Vagina (tissue), 2 donors: ENCODE measurements around the gene LYSMD2. TPM values are rescaled to one million over a fixed set of nuclear protein-coding genes. Genes with fewer than 3 reads are reported as not detected.

Experiments
- DNase-seq, 2 donors: peaks; one replicate each; pipeline ENCODE4 v3.0.0-alpha.2; 2017; ENCODE audit errors: extremely low spot score in 2 of 2
- H3K27ac ChIP-seq: fragments of 200-600 bp; sonication (generic); one replicate; pipeline ENCODE4 v1.5.1; 2019
- H3K27me3 ChIP-seq: fragments of 200-600 bp; sonication (generic); one replicate; pipeline ENCODE4 v1.5.1; 2019
- H3K36me3 ChIP-seq, 2 donors: fragments of 200-600 bp; sonication (generic); one replicate each; pipeline ENCODE4 v1.5.1; 2017 to 2019
- H3K4me1 ChIP-seq: fragments of 200-600 bp; sonication (generic); one replicate; pipeline ENCODE4 v1.5.1; 2019
- H3K4me3 ChIP-seq, 2 donors: fragments of 200-600 bp; sonication (generic); 1 replicate in 1 of 2; 2 replicates in 1 of 2; pipeline ENCODE4 v1.5.1; 2016 to 2019
- H3K9me3 ChIP-seq: fragments of 200-600 bp; sonication (generic); one replicate; pipeline ENCODE4 v1.5.1; 2019
- CTCF ChIP-seq, 3 experiments: fragments of 450-650 bp in 2 of 3; fragments of 200-600 bp in 1 of 3; sonication (generic) in 1 of 3; IDR thresholded peaks; one replicate each; pipeline ENCODE4 v1.5.1; 2017 to 2019; ENCODE audit warnings: antibody characterized with exemption in 3 of 3, mild to moderate bottlenecking in 2 of 3, moderate library complexity in 2 of 3
- POLR2A ChIP-seq, 2 donors: fragments of 450-650 bp; IDR thresholded peaks; one replicate each; pipeline ENCODE4 v1.6.1; 2017; ENCODE audit warnings: antibody characterized with exemption in 2 of 2, mild to moderate bottlenecking in 2 of 2, moderate library complexity in 2 of 2
- POLR2AphosphoS5 ChIP-seq, 2 donors: sonication (generic); formaldehyde crosslinking; IDR thresholded peaks; one replicate each; pipeline ENCODE4 v1.9.0; 2017; ENCODE audit warnings: antibody characterized with exemption in 2 of 2, mild to moderate bottlenecking in 2 of 2, low read depth in 1 of 2; ENCODE audit not compliant: insufficient read depth in 1 of 2
- intact Hi-C: fragments of 100-400 bp; cut with DNase I; formaldehyde crosslinking; loops from one replicate; pipeline ENCODE4 v1.15.1; 2023
- total RNA-seq: library from RNA; depleted of rRNA; stranded (reverse); fragments of >200 nt; gene quantifications from one replicate; pipeline ENCODE4 v1.2.3, GENCODE V29; 2016

The LYSMD2 gene
- total RNA-seq, 1 donor from 2014 or later, result 16.9 TPM

- Histone ChIP-seq H3K36me3 (no peaks in the 10 kb centered on the region), H3K27me3 (no peaks in the 10 kb centered on the region), H3K27ac (no peak overlapping the region), H3K4me1 (peaks cover 18% of the 10 kb centered on the region), H3K4me3 (no peak overlapping the region), H3K9me3 (no peaks in the 10 kb centered on the region)
- no peak for DNase-seq
- intact Hi-C loops, result no loop called here
- TF ChIP-seq POLR2A (IDR thresholded peaks at IDR 0.05), result no peak
- TF ChIP-seq POLR2AphosphoS5 (IDR thresholded peaks at IDR 0.05; ENCODE audit: insufficient read depth in 1 of 2, low read depth in 1 of 2), result no peak
- no peak for TF ChIP-seq CTCF (IDR thresholded peaks at IDR 0.05)
Observed at GRCh38 chr15:51750186-51750585, 12.7 kb upstream of the LYSMD2 start.

- Histone ChIP-seq H3K4me1 (peaks cover 18% of the 10 kb centered on the region), H3K36me3 (no peaks in the 10 kb centered on the region), H3K27me3 (no peaks in the 10 kb centered on the region), H3K27ac (no peak overlapping the region), H3K9me3 (no peaks in the 10 kb centered on the region), H3K4me3 (no peak overlapping the region)
- TF ChIP-seq POLR2AphosphoS5 (IDR thresholded peaks at IDR 0.05; ENCODE audit: insufficient read depth in 1 of 2, low read depth in 1 of 2) (no peak), CTCF (IDR thresholded peaks at IDR 0.05) (no peak), POLR2A (IDR thresholded peaks at IDR 0.05) (no peak)
- intact Hi-C loops, result no loop called here
- no peak for DNase-seq
Observed at GRCh38 chr15:51749307-51749706, 11.9 kb upstream of the LYSMD2 start.

- TF ChIP-seq POLR2AphosphoS5 (IDR thresholded peaks at IDR 0.05; ENCODE audit: insufficient read depth in 1 of 2, low read depth in 1 of 2), result no peak
- TF ChIP-seq CTCF (IDR thresholded peaks at IDR 0.05), result no peak
- no peak for TF ChIP-seq POLR2A (IDR thresholded peaks at IDR 0.05)
- DNase-seq, result no peak
- Histone ChIP-seq H3K27me3 (no peaks in the 10 kb centered on the region), H3K27ac (no peak overlapping the region), H3K9me3 (no peaks in the 10 kb centered on the region), H3K4me1 (peaks cover 22% of the 10 kb centered on the region), H3K4me3 (no peak overlapping the region), H3K36me3 (no peaks in the 10 kb centered on the region)
- intact Hi-C loops, result no loop called here
Observed at GRCh38 chr15:51739061-51739712, 1.7 kb upstream of the LYSMD2 start.

GRCh38 chr15:51738553-51738952 lies 1.1 kb upstream of the LYSMD2 start:
- peaks cover 22% of the 10 kb centered on the region for H3K4me1 ChIP-seq
- peak in 1 of 2 donors; percentile 31 for DNase-seq
- intact Hi-C loops, result no loop called here
- peak overlapping the region; percentile 88 for H3K27ac ChIP-seq
- H3K9me3 ChIP-seq, result no peaks in the 10 kb centered on the region
- H3K4me3 ChIP-seq, result no peak overlapping the region
- TF ChIP-seq POLR2A (IDR thresholded peaks at IDR 0.05) (no peak), CTCF (IDR thresholded peaks at IDR 0.05) (no peak), POLR2AphosphoS5 (IDR thresholded peaks at IDR 0.05; ENCODE audit: insufficient read depth in 1 of 2, low read depth in 1 of 2) (no peak)
- H3K27me3 ChIP-seq, result no peaks in the 10 kb centered on the region
- no peaks in the 10 kb centered on the region for H3K36me3 ChIP-seq

DNA sequence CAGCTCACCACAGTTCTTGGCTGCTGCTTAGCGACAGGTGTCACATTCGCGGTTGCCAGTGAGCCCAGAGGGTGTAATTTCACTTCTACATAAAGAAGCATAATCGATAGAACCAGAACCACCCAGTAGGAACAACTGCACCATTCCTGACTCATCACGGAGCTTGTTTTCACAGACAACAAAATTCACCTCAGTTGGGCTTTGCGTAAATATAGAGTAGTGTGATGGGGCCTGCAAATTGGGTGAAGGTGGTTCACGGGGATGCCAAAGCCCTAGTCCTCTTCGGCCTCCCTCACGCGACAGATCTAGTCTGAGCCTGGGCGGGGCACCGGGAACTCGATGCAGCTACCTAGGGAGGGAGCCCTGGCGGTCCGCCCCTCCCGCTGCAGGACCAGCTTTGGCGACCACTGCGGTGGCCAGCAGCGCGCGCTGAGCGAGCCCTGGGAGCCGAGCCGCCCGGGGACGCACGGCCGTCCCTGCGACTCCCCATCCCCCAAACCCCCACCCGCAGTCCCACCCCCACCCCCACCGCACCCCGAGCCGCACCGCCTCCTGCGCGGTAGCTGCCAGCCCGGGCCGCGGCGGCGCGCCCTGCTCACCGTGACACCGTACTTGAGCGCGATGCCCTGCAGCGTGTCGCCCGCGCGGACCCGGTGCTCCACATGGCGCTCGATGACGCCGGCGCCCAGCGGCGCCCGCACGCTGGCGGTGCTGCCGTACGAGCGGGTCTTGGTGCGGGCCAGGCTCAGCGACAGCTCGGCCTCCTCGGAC lies 519 bp downstream of the LYSMD2 start:
- no peaks in the 10 kb centered on the region for H3K36me3 ChIP-seq
- intact Hi-C loops, result no loop called here
- peaks cover 29% of the 10 kb centered on the region for H3K4me1 ChIP-seq
- H3K4me3 ChIP-seq, result peak overlapping the region; percentile 71 to 95
- no peaks in the 10 kb centered on the region for H3K9me3 ChIP-seq
- TF ChIP-seq POLR2AphosphoS5 (IDR thresholded peaks at IDR 0.05; ENCODE audit: insufficient read depth in 1 of 2, low read depth in 1 of 2) (peak in 1 of 2 donors; percentile 39), POLR2A (IDR thresholded peaks at IDR 0.05) (no peak), CTCF (IDR thresholded peaks at IDR 0.05) (no peak)
- H3K27ac ChIP-seq, result peak overlapping the region; percentile 88
- H3K27me3 ChIP-seq, result no peaks in the 10 kb centered on the region
- DNase-seq, result peak in 1 of 2 donors; percentile 72
